B cell (primary cell): ENCODE measurements around the gene DGKQ. TPM values are rescaled to one million over a fixed set of nuclear protein-coding genes. Genes with fewer than 3 reads are reported as not detected.
"Not testable (repeated sequence)": the region's sequence is repeated elsewhere in the genome, so short reads cannot be mapped to it uniquely, and the experiment has no call there.

Source experiments
- ATAC-seq: fragments of 200-7000 bp; cut with Tn5 transposase; one replicate; pipeline ENCODE4 v1.10.0; 2021; ENCODE audit warnings: low read depth, mild to moderate bottlenecking, moderate number of reproducible peaks, moderate library complexity
- CTCF ChIA-PET: fragments of 350-600 bp; sonication (Branson Sonifier 250); formaldehyde crosslinking; loops from one replicate; lab custom pipeline; 2021; ENCODE audit warnings: antibody characterized with exemption, inconsistent platforms; lab: Charles Lee
- POLR2A ChIA-PET: fragments of 350-600 bp; sonication (Branson Sonifier 250); formaldehyde crosslinking; loops from one replicate; lab custom pipeline; 2021; ENCODE audit warnings: antibody characterized with exemption; lab: Charles Lee
- DNase-seq: peaks from one replicate; pipeline ENCODE4 v3.0.0; 2013
- H2AFZ ChIP-seq: 2 replicates; pipeline ENCODE4 v1.6.1; 2012; ENCODE audit warnings: mild to moderate bottlenecking, low read depth, low read length; ENCODE audit not compliant: insufficient read depth, poor library complexity, severe bottlenecking
- H3K27ac ChIP-seq, 2 donors: 1 replicate in 1 of 2; 2 replicates in 1 of 2; pipeline ENCODE4 v1.5.1; 2012 to 2013; ENCODE audit warnings: low read length in 2 of 2, mild to moderate bottlenecking in 2 of 2, moderate library complexity in 1 of 2
- H3K27me3 ChIP-seq, 4 experiments: fragments of 200-600 bp in 1 of 4; sonication (generic) in 1 of 4; replicated peaks in 1 of 4; 1 replicate in 2 of 4; 2 replicates in 2 of 4; pipeline versions ENCODE4 v1.6.1 to v1.7.0; 2013 to 2016; ENCODE audit warnings: low read length in 3 of 4, mild to moderate bottlenecking in 2 of 4, mixed read lengths in 1 of 4, moderate library complexity in 1 of 4; ENCODE audit not compliant: insufficient read depth in 4 of 4, control insufficient read depth in 3 of 4; ENCODE audit errors: control extremely low read depth in 1 of 4
- H3K36me3 ChIP-seq, 2 experiments: replicated peaks in 1 of 2; 1 replicate in 1 of 2; 2 replicates in 1 of 2; pipeline versions ENCODE4 v1.6.1 to v1.7.1; 2013; ENCODE audit warnings: low read length in 1 of 2; ENCODE audit not compliant: insufficient read depth in 2 of 2, control insufficient read depth in 1 of 2; ENCODE audit errors: control extremely low read depth in 1 of 2, extremely low read depth in 1 of 2
- H3K4me1 ChIP-seq, 2 donors: fragments of 200-600 bp in 1 of 2; sonication (generic) in 1 of 2; 1 replicate in 1 of 2; 2 replicates in 1 of 2; pipeline versions ENCODE4 v1.5.1 to v1.6.1; 2013 to 2017; ENCODE audit warnings: low read length in 2 of 2; ENCODE audit not compliant: control insufficient read depth in 2 of 2, insufficient read depth in 2 of 2
- H3K4me2 ChIP-seq: replicated peaks from 2 replicates; pipeline ENCODE3; 2012; ENCODE audit warnings: mild to moderate bottlenecking, low read depth, low read length; ENCODE audit not compliant: poor library complexity, severe bottlenecking
- H3K4me3 ChIP-seq, 5 experiments: fragments of 200-600 bp in 1 of 5; sonication (generic) in 1 of 5; 1 replicate in 3 of 5; 2 replicates in 2 of 5; pipeline versions ENCODE4 v1.5.1 to v1.7.0; 2011 to 2016; ENCODE audit warnings: low read length in 4 of 5, mild to moderate bottlenecking in 4 of 5, low read depth in 2 of 5, control low read depth in 1 of 5, moderate library complexity in 1 of 5; ENCODE audit not compliant: insufficient read depth in 1 of 5; ENCODE audit errors: control extremely low read depth in 1 of 5, extremely low read depth in 1 of 5
- H3K79me2 ChIP-seq: fragments of 200-600 bp; sonication (generic); one replicate; pipeline ENCODE4 v1.6.0; 2016; ENCODE audit warnings: low read length; ENCODE audit not compliant: control insufficient read depth, insufficient read depth
- H3K9ac ChIP-seq: fragments of 200-600 bp; sonication (generic); 2 replicates; pipeline ENCODE4 v1.6.1; 2017; ENCODE audit warnings: mild to moderate bottlenecking, low read length, moderate library complexity
- H3K9me3 ChIP-seq, 3 donors: one replicate each; pipeline versions ENCODE4 v1.6.1 to v1.7.1; 2013; ENCODE audit warnings: low read length in 2 of 3; ENCODE audit not compliant: control insufficient read depth in 2 of 3, insufficient read depth in 1 of 3; ENCODE audit errors: control extremely low read depth in 1 of 3
- H4K20me1 ChIP-seq: 2 replicates; pipeline ENCODE4 v1.6.0; 2012; ENCODE audit warnings: mild to moderate bottlenecking, low read length; ENCODE audit not compliant: insufficient read depth, control insufficient read depth, poor library complexity, severe bottlenecking
- H3K27ac Mint-ChIP-seq: one replicate; pipeline ENCODE4 v1.8.0; 2021; ENCODE audit warnings: mixed read lengths
- H3K27me3 Mint-ChIP-seq: one replicate; pipeline ENCODE4 v1.8.0; 2021; ENCODE audit warnings: mixed read lengths
- H3K4me1 Mint-ChIP-seq: one replicate; pipeline ENCODE4 v1.8.0; 2021; ENCODE audit warnings: mixed read lengths
- H3K4me3 Mint-ChIP-seq: one replicate; pipeline ENCODE4 v1.8.0; 2021; ENCODE audit warnings: mixed read lengths
- H3K9me3 Mint-ChIP-seq: one replicate; pipeline ENCODE4 v1.8.0; 2022; ENCODE audit warnings: mixed read lengths; ENCODE audit not compliant: insufficient read depth
- EZH2 ChIP-seq: IDR thresholded peaks from 2 replicates; pipeline ENCODE4 v1.6.1; 2012; ENCODE audit warnings: borderline replicate concordance, low read depth, mild to moderate bottlenecking, moderate library complexity, low read length; ENCODE audit not compliant: insufficient read depth, poor library complexity, severe bottlenecking
- WGBS: methylation state at CpG from one replicate; pipeline ENCODE4 v1.1.5; 2013; ENCODE audit warnings: missing lambda C conversion rate; ENCODE audit not compliant: insufficient coverage; 5-methylcytosine and 5-hydroxymethylcytosine counted together
- intact Hi-C: fragments of 100-400 bp; cut with micrococcal nuclease; formaldehyde crosslinking; loops from one replicate; pipeline ENCODE4 v1.10.0; 2022
- polyA plus RNA-seq: library from polyadenylated mRNA; depleted of rRNA; stranded (reverse); fragments of >200 nt; gene quantifications from 2 replicates; pipeline ENCODE4 v1.2.3, GENCODE V29; 2012
- total RNA-seq, 2 donors: library from RNA; stranded (reverse); fragments of 120-200 nt in 1 of 2; gene quantifications; 1 replicate in 1 of 2; 2 replicates in 1 of 2; pipeline versions ENCODE4 v1.2.3 to v1.2.4, GENCODE V29; 2013 to 2022
- TF ChIP-seq, protein P1 (sequence below): fragments of 200-600 bp; IDR thresholded peaks from one replicate; pipeline ENCODE4 v1.8.0; 2022; ENCODE audit warnings: antibody characterized with exemption, mild to moderate bottlenecking

Gene DGKQ
- total and polyA plus RNA-seq, 2 donors (not counting 1 experiment from before 2014, with no cell fraction given) = 22.6 to 30.4 TPM

DNA sequence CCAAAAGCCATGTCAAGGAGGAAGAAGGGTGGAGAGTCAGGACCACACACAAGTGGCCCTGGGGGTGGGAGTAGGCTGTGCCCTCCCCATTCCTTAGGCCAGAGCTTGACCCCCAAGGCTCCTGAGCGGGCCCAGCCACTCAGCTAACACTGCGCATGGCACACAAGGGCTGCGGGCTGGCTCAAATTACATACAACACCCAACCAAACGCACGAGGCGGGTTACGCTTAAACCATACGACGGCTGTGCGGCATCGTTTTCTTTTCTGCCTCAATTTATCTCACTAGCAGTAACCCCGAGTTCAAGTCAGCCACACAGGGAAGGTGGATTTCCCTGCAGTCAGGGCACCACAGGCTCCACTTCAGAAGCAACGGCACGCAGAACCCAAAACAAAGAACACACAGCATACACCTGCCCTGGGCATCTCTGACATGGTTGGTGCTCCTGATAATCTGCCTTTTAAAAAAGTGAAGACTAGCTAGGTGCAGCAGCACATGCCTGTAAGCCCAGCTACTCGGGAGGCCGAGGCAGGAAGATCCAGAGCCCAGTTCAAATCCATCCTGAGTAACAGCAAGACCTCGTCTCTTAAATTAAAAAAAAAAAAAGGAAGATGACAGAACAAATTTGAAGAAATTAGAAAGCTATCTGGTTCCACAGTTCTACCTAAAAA lies 44.1 kb downstream of the DGKQ start:
- H3K27me3 ChIP-seq = no peaks in the 10 kb centered on the region
- peaks cover 57 to 67% of the 10 kb centered on the region in 2 donors for H3K4me1 ChIP-seq
- Mint-ChIP-seq H3K9me3 (no peaks in the 10 kb centered on the region), H3K4me3 (no peak overlapping the region), H3K4me1 (peaks cover 79% of the 10 kb centered on the region), H3K27ac (no peak overlapping the region), H3K27me3 (no peaks in the 10 kb centered on the region)
- H3K4me2 ChIP-seq = peak overlapping the region; percentile 18
- H2AFZ ChIP-seq = no peak overlapping the region
- no peak for TF ChIP-seq EZH2
- TF ChIP-seq, protein P1, sequence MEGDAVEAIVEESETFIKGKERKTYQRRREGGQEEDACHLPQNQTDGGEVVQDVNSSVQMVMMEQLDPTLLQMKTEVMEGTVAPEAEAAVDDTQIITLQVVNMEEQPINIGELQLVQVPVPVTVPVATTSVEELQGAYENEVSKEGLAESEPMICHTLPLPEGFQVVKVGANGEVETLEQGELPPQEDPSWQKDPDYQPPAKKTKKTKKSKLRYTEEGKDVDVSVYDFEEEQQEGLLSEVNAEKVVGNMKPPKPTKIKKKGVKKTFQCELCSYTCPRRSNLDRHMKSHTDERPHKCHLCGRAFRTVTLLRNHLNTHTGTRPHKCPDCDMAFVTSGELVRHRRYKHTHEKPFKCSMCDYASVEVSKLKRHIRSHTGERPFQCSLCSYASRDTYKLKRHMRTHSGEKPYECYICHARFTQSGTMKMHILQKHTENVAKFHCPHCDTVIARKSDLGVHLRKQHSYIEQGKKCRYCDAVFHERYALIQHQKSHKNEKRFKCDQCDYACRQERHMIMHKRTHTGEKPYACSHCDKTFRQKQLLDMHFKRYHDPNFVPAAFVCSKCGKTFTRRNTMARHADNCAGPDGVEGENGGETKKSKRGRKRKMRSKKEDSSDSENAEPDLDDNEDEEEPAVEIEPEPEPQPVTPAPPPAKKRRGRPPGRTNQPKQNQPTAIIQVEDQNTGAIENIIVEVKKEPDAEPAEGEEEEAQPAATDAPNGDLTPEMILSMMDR = no peak
- H3K9me3 ChIP-seq = no peaks in the 10 kb centered on the region
- WGBS = 97% methylated on average over 15 of the region's 17 CpGs
- H3K4me3 ChIP-seq = no peak overlapping the region
- intact Hi-C loops = no loop called here
- no peak for ATAC-seq
- peaks cover 61% of the 10 kb centered on the region for H4K20me1 ChIP-seq
- H3K9ac ChIP-seq = no peak overlapping the region
- H3K36me3 ChIP-seq = peaks cover 0 to 14% of the 10 kb centered on the region in 2 experiments
- ChIA-PET POLR2A (no interaction called here), CTCF (interaction anchor here (9.9 kb wide), 1 partner anchor 58 kb away, joined by 68 read pairs; the partner anchor contains the start of gene IDUA)
- H3K27ac ChIP-seq = no peak overlapping the region
- DNase-seq = no peak
- peaks cover 92% of the 10 kb centered on the region for H3K79me2 ChIP-seq

DNA sequence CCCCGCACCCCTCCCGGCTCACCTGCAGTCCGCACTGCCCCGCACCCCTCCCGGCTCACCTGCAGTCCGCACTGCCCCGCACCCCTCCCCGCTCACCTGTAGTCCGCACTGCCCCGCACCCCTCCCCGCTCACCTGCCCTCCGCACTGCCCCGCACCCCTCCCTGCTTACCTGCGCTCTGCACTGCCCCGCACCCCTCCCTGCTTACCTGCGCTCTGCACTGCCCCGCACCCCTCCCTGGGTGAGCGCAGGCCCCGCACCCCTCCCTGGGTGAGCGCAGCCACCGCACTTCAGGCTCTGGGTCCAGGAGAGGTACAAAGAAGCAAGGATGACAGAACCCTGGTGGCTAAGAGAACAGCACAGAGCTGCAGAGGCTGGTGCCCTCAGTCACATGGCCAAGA lies 45.8 kb downstream of the DGKQ start:
- H3K27ac ChIP-seq, ATAC-seq, H3K9me3 Mint-ChIP-seq, POLR2A ChIA-PET, H3K4me3 ChIP-seq, H3K4me2 ChIP-seq, H3K27me3 ChIP-seq, DNase-seq, H3K4me3 Mint-ChIP-seq, CTCF ChIA-PET, H3K27me3 Mint-ChIP-seq, H2AFZ ChIP-seq, H3K9me3 ChIP-seq, H3K9ac ChIP-seq, H3K27ac Mint-ChIP-seq, intact Hi-C loops: not testable (repeated sequence)
- H3K79me2 ChIP-seq = peaks cover 86% of the 10 kb centered on the region
- H3K4me1 Mint-ChIP-seq = peaks cover 77% of the 10 kb centered on the region
- H3K4me1 ChIP-seq = peaks cover 59 to 67% of the 10 kb centered on the region in 2 donors
- peaks cover 0 to 14% of the 10 kb centered on the region in 2 experiments for H3K36me3 ChIP-seq
- H4K20me1 ChIP-seq = peaks cover 76% of the 10 kb centered on the region
- 100% methylated on average over 10 of the region's 21 CpGs for WGBS
